Stimulated activated CD8-positive, alpha-beta memory T cell treated with anti-CD3 and anti-CD28 coated beads, Interleukin-15, amount 100 ng/mL, for 1 hour (primary cell): ENCODE measurements around the gene ZNF219.

Experiments
- DNase-seq: peaks from one replicate; pipeline ENCODE4 v3.0.0-alpha.2; 2020; ENCODE audit warnings: low read depth

Gene ZNF219

DNA sequence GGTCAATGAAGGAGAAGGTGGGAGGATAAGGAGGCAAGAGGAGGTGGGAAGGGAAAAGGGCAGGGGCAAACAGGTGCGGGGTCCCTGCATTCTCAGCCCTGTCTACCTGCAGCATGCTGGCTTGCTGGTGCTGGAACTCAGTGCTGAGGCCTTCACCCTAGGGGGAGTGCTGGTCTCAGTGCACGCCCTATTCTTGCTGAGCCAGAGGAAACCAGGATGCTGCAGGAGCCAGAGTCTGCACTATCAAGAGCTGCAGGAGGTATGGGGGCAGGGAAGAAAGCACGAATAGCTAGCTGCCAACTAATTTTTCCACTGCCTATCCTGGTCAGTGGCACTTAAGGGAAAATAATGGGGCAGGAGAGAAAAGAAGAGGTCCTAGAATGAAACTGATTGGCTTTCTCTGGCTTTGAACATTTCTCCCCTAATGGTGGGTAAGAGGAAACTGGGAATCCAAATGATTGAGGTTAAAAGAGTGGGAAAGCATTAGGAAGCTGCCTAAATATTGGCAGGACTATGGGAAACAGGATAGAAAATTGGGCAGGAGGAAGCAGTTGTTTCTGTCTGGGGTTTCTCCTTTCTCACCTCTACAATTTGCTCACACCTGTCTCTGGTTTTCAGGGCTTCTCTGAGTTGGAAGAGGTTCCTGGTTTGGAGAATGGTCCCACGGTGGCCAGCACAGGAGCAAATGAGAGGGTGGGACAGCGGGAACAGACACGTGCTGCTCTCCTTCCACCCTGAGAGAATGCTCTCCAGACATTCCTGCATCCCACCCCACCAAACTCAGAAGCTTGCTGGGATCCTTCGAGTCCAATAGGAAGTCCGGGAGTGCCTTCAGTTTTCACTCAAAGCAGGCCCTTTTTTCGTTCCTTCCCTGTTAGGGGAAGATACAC is 4.3 kb upstream of the ZNF219 start:
- DNase-seq: no peak

DNA sequence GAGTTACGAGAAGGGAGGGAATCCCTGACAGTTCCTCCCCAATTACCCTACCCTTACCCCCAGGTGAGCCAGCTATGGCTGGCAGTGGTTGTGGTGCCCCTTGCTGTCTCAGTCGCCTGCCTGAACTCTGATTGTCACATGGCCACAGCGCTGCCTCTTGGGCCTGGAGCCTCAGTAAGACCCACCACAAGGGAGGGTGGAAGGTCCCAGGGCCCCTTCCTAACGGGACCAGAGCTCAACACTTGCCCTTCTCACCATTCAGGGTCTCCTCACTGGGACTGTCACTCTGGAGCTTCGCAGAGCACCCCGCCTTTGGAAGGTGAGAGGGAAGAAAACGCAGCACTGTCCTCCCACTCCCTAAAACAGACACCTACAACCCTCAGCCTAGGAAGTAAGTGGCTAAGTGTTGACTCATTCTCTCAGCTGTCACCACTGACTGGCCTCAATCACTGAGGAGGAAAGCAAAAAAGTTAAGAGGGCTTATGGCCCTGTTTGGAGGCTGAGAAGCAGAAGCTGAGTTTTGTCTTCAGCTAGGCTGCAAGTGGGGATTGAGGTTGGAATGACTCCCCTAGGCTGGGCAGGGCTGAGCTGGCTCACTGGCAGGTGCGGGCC is 3.5 kb upstream of the ZNF219 start:
- no peak for DNase-seq

DNA sequence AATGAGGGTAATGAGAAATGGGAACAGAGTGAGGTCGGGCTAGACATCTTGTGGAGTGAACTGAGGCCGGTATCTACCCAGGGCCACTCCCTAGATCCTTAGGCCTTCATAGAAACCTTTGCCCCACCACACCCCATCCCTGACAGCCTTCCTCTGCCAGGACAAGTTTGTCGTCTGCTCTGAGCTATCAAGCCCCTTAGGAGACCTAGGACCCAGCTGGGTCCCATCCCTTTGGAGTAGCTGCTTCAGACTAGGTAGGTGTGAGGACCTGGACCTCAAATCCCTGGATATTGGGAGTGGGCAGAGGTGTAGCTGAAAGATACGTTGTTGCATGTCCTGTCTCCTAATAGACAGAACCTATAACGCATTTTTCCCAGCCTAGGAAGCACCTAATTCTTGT is 2.5 kb upstream of the ZNF219 start, which contains the start of gene TMEM253:
TMEM253 (plus strand) TSS at position 136 of the 400 bp plus-strand sequence. CDS start 278 bp downstream, outside the sequence.
- no peak for DNase-seq

DNA sequence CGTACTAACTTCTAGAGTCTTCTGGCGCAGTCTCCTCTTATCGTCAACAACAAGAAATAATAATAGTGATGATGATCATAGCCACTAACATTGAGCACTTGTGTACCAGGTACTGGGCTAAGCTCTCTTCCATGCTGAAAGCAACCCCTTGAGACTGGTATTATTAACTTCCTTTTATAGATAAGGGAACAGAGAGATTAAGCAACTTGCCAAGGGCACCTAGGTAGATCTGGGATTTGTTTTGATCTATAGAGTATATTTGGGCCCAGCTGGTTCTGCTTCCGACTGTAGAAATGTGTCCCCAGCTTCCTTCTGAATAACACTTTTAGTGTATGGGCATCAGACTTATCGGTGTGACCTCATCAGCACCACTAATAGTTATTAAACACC is 1.1 kb upstream of the ZNF219 start:
- DNase-seq: no peak

DNA sequence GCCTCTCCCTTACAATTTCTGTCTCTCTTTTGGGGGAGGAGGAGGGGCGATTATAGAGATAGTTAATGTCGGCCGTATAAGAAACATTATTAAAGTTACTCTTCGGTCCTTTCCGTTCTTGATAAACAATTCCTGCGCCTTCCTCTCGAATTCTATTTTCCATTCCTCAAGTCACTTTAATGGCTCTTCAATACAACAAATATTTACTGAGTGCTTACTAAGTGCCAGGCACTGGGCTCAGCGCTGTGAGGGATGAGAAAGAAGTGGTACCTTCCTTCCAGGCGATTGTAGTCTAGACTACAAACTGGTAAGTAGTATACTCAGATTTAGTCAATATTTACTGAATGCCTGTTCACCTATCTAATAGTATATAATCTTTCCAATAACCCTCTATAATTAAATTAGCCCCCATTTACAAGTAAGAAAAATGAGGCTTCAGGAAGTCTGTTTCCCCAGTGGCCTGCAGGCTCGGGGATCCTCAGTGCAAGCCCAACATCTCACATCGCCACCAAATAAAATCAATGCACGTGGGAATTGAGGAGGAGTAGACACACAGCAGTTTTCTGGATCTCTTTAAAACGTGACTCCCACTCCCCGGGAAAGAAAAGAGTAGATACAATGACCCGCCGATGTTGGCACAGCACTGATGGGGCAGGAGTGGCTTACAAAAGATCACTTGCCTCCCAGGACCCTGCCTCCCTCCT is 589 bp upstream of the ZNF219 start:
- no peak for DNase-seq

DNA sequence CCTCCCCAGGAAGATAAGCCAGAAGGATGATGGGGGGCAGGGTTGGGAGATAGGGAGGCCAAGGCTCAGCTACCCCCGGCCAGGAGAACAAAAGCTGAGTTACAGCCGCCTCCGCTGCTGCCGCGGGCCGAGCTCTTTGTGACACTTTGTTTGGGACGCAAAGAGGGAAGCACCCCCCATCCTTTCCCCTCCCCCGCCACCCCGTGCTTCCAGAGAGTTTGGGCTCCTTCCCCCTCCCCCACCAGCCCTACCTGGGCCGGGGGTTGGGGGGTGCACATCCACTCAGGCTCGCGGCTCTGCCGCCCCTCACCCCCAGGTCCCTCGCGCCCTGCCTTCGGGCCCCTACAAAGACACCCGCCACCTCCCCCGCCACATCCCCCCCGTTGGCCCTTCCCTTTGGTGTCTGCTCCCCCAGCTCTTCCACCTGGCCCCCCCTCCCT is 799 bp downstream of the ZNF219 start:
- no peak for DNase-seq

DNA sequence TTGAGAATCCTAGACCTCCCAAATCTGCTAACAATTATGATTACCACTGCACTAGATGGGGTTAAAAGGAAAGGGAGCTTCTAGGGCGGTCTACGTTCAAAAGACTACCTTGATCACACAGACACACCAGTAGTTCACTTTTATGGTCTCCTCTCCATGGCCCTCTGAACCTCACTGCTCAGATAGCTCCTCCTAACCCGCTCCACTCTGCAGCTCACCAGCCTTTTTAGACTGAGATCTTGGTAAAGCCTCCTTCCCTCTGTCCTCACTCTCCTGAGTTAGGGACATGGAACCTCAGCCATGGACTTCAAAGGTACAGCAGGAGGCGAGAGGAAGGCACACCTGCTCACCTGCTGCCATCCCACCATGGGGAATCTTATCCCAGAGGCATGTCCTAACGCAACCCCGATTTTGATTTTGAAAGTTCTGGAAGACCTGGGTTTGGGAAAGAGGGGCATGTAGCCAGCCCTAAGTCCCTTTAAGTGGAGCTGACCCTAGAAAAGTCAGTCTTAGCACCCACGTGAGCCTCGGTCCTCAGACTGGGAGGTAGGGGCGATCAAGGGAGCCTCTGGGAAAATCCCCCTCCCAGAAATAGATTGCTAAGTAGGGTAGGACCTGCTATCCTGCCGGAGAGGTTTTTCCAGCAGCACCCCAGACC is 1.3 kb downstream of the ZNF219 start:
- no peak for DNase-seq

DNA sequence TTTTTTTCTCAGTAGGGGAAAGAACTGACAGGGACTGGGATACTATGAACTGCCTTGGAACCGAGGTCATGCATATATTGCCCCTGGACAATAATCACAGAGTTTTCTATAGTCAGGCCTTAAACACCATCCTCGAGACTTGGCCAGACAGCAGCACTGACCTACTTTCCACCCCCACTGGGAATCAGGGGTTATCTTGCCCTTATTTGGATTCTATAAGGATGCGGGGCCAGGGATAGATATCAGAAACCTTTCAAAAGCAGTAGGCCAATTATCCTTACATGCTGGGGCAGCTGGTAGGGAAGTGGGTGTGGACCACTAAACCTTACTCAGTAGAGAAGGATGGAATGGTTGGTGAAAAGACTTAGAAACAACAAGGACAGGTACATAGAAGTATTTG is 2.0 kb downstream of the ZNF219 start:
- no peak for DNase-seq

DNA sequence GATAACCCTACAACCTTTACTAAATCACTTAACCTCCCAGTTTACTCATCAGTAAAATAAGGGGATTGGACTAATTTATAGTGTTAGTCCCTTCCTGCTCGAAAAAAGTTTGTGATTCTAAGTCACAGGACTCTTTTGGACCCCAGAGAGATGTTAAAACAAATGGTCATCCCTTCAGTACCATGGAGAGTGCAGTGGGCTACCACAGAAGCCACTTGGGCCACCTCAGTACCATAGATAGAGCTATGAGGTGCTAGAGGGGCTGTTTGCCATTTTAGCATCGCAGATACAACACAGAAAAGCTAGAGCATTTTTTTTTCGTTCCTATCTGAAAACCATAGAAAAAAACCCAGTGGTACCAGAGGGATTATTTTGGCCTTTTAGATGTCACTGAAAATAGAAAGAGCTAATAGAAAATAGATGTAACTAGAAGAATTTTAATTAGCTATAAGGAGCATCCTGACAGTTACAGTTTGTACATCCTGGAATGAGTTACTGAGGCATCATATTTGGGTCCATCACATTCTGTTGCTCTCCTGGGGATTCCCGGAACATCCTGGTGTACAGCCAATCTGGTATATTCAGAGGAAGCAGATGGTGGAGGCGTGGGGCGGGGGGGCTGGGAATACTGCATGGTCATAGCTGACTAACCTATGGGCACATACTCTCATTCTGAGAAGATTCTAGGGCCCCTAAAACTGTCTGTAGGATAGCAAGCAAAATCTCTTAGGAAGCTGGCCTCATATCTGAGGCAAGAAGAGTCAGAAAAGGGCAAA is 2.8 kb downstream of the ZNF219 start:
- no peak for DNase-seq

DNA sequence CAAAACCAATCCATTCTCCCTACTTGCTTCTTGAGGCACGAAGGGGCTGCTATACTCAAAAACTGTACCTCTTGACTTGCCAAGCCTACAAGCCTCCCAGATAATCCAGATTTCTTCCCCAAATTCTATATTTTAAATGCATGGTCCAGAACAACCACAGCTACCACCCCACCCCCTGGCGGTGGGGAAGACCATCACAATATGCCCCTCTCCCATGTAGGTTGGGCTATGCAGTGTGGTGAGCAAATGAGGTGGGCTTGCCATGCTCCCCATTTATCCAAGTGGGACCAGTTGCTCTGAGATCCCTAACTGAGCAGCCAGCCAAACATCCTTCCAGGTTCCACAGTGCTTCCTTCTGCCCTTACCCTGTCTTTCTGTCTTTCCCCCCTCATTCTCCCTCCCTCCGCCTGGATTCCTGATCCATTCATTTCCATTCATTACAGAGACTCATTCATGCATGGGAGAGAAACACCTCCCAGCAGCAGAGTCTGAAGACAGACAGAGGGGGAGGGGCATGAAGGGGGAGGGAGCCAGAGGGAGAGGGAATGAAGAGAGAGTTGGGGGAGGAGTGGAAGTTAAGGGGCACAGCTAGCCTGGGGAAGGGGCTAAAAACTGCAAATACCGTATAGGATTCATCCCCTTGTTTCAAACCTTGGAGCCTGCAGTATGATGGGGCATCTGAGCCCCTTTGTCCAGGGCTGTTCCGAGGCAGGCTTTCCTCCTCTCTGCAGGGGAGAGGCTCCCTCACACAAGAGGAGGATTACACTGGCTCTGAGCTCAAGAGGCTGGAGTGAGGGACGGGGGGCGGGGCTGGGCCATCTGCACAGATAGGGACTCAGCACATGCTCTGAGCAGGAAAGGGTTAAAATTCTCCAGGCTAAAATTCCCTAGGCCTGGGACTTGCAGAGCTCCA is 4.4 kb downstream of the ZNF219 start:
- DNase-seq: no peak

DNA sequence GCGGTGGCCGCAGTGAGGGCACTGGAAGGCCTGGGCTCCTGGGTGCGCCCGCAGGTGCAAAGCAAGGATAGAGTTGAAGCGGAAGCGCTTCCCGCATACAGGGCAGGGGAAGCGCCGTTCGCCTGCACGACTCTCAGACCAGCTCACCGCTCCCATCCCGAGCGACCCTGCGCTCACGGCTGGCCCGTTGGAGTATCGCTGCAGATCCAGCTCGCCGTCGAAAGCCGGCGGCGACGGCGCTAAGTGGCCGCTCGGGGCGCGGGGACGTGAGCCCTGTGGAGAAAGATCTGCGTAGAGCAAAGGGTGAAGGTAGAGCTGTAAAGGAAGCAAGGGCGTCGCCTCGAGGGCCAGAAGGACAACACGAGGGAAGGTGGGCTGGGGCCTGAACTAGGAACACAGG is 5.4 kb downstream of the ZNF219 start:
- DNase-seq: no peak

DNA sequence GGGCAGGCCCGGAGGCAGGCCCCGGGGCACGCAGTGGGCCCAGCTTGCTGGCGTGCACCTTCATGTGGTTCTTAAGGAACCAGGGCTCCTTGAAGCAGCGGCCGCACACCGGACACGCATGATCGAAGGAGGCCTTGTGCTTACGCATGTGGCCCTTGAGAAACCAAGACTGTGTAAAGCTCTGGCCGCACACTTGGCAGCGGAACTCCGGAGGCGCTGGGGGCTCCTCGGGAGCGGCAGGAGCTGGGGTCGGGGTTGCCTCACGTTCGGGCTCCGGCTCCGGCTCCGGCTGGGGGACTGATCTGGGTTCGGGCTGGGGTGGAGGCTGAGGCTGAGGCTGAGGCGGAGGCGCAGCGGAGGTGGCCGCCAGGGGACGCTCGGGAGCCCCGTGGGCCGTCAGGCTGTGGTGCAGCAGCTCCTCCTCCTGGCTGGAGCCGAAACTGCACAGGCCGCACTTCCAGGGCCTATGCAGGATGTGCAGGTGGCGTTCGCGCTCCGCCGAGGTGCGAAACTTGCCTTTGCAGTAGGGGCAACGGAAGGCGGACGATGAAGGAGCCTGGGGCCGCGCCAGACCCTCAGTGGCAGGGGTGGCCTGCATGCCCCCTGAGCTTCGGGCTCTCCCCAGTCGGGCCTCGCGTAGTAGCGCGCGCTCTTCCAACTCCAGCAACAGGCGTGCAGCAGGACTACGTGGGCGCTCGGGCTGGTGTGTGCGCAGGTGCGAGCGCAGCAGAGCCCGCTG is 6.0 kb downstream of the ZNF219 start:
- DNase-seq: peak; percentile 88

DNA sequence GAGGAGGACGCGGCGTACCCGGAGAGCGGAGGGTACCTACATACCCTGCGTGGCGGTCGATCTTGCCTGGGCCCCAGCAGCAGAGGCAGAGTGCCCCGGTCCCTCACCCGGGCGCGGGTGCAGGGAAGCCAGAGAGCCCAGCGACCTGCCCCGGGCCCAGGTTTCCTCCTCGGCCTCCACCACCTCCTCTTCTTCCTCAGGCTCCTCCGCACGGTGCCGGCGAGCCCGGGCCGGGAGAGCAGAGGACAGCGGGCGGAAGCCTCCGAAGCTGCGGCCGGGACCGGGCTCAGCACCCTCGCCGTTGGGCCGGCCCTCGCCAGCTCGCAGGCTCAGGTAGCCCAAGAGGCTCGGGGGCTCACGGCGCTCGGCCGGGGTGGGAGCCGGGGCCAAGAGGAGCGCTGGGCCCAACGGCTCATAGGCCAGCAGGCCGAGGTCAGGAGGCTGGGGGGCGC is 6.6 kb downstream of the ZNF219 start:
- no peak for DNase-seq

DNA sequence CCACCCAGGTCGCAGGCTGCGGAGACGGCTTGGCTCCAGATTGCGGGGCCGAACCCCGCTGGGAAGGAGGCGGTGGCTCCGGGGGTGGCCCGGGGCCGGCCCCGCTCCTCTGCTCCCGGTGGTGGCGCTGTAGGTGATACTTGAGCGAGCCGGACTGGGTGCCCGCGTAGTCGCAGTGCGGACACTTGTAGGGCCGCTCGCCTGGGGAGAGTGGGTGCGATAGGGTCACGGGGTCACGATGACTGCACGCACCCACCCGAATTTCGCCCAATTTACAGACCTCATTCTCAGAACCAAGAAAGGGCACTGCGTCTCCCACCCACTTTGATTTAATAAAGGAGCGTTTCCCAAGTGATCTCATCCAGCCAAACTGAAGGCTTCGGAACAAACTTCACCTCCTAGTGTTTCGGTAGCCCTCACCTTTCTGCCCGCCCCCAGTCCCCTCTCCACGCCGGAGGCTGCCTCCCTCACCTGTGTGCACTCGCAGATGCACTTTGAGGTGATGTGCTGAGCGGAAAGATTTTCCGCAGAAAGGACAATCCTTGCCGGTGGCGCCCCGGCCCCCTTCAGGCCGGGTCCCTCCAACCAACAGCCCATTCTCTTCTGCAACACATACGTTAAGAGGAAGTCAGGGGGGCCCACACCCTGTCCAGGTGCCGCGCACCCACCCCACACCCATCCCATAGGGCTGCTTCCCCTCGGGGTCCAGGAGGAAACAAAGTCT is 7.4 kb downstream of the ZNF219 start:
- no peak for DNase-seq

DNA sequence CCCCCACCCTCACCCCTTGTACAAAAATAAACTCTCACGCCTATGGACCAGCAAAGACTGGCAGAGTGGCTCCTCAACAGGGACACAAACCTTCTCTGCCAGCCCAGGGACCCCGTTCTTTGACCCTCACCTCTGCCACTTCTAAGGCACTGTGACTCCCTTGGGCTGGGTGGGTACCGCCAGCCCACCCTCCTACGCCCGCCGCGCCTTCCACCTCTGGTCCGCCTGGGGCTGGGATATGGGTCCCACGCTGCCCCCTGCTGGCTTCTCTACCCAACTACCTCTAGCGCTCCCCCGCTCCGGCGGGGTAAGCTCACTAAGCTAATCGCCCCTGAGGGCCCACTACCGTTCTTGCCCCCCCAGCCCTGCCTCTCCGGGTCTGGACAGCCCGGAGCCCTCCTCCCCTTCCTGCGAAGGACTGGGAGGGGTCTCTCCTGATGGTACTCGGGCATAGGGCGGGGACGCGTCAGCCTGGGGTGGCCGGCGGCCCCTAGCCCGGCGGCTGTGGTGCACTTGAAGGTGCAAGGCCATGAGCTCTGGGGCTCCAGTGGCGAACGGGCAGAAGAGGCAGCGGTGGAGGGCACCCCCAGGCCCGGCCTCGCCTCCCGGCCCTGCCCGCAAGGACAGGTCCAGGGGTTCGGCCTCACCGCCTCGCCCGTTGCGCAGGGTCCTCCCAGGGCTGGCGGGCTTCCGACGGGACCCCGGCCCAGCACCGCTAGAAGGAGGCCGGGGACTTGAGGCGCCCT is 8.1 kb downstream of the ZNF219 start:
- no peak for DNase-seq

DNA sequence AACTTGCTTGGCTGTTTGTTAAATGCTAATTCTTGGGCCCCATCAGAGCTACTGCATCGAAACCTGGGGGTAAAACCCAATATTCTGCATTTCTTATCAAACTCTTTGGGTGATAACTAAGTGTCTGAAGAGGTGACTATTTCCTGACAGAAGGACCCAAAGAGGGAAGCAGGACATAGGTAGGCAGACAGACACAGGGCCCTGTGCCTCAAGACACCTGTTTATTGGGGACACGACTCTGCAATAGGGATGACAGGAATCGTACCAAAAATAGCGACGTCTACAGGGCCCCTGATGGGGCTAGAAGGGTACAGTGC is 8.6 kb downstream of the ZNF219 start:
- no peak for DNase-seq

DNA sequence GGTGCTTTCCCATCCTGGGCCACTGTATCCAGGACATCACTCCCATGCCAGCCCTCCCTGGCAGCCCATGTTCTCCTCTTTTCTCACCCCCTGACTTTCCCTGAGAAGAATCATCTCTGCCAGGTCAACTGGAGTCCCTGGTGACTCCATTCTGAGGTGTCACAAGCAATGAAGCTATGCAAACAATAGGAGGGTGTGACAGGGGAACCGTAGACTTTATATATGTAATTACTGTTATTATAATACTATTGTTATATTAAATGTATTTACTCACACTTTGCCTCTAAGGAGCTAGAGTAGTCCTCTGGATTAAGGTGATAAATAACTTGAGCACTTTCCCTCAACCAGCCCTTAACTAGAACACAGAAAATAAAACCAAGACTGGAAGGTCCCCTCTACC is 9.2 kb downstream of the ZNF219 start:
- DNase-seq: no peak

DNA sequence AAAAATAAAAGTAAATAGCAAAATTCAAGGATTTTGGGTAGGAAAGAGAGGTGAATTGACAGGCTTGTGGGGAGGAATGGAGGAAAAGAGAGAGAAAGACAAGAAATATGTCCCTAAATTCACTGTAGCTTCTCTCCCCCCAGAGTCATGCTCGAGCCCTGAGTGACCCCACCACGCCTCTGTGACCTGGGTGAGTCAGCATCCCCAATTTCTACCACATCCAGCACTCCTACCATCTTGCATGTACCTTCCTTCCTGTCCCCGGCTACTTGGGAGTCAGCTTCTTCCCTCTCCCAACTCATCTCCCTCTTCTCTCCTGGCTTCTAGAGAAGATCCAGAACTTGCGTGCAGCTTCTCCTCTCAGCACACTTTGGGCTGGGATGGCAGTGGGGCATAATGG is 9.8 kb downstream of the ZNF219 start:
- DNase-seq: no peak
